ENCODE data around the gene LRRTM4. TPM values are rescaled to one million over a fixed set of nuclear protein-coding genes. Genes with fewer than 3 reads are reported as not detected.

LRRTM4 gene
- total RNA-seq, 1 donor from 2014 or later, result 5.4 TPM

GRCh38 chr2:76760367-76760704 lies 761.8 kb downstream of the LRRTM4 start:
- no peaks in the 10 kb centered on the region for H3K36me3 Mint-ChIP-seq
- TF ChIP-seq CTCF (conservative IDR thresholded peaks at IDR 0.05), result no peak
- no peaks in the 10 kb centered on the region for H3K27me3 Mint-ChIP-seq
- no peaks in the 10 kb centered on the region for H3K9me3 Mint-ChIP-seq
- no peak for DNase-seq (ENCODE audit: extremely low spot score, unreplicated experiment)
- H3K4me1 Mint-ChIP-seq (ENCODE audit: unreplicated experiment), result no peaks in the 10 kb centered on the region
- H3K27ac Mint-ChIP-seq, result no peak overlapping the region
- H3K4me3 Mint-ChIP-seq, result no peak overlapping the region

DNA sequence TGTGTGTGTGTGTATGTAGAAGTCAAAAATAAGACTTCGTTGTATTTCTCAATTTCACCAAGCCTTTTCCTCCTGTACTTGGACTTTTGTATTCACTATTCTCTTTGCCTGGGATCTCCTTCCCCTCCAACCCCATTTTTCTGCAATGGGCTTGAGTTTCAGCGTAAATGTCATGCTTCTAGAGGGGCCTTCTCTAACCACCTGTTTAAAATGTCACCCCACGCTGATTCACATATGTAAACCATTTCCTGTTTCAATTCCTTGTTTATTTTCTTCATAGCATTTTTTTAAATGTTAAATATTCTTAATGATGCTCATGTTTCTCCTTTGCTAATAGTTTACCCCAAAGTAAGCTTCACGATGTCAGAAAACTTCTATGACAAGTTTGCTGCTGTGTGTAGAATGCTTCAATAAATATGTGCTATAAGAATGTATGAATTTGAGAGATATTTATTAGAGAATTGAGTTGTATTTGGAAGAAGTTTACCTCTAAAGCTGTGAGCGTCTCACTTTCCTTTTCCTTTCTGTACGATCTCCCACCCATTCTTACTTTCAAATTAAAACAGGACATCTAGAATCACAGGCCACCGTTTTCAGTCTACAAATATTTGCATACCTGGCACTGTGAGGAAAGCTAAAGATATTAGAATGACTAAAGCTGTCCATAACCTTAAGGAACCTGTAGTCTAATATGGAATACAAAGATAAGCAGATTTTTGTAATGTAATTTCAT lies 762.4 kb downstream of the LRRTM4 start:
- no peak for TF ChIP-seq CTCF (conservative IDR thresholded peaks at IDR 0.05)
- Mint-ChIP-seq H3K9me3 (no peaks in the 10 kb centered on the region), H3K4me1 (ENCODE audit: unreplicated experiment) (no peaks in the 10 kb centered on the region), H3K36me3 (no peaks in the 10 kb centered on the region), H3K4me3 (no peak overlapping the region), H3K27me3 (no peaks in the 10 kb centered on the region), H3K27ac (no peak overlapping the region)
- no peak for DNase-seq (ENCODE audit: extremely low spot score, unreplicated experiment)

GRCh38 chr2:76752506-76752905 lies 769.7 kb downstream of the LRRTM4 start:
- no peak overlapping the region for H3K27ac Mint-ChIP-seq
- TF ChIP-seq CTCF (conservative IDR thresholded peaks at IDR 0.05), result no peak
- no peaks in the 10 kb centered on the region for H3K36me3 Mint-ChIP-seq
- H3K4me1 Mint-ChIP-seq (ENCODE audit: unreplicated experiment), result no peaks in the 10 kb centered on the region
- no peaks in the 10 kb centered on the region for H3K27me3 Mint-ChIP-seq
- H3K9me3 Mint-ChIP-seq, result no peaks in the 10 kb centered on the region
- DNase-seq (ENCODE audit: extremely low spot score, unreplicated experiment), result no peak
- H3K4me3 Mint-ChIP-seq, result no peak overlapping the region

- no peaks in the 10 kb centered on the region for H3K36me3 Mint-ChIP-seq
Measured at GRCh38 chr2:76749858-76750257, 772.3 kb downstream of the LRRTM4 start.

DNA sequence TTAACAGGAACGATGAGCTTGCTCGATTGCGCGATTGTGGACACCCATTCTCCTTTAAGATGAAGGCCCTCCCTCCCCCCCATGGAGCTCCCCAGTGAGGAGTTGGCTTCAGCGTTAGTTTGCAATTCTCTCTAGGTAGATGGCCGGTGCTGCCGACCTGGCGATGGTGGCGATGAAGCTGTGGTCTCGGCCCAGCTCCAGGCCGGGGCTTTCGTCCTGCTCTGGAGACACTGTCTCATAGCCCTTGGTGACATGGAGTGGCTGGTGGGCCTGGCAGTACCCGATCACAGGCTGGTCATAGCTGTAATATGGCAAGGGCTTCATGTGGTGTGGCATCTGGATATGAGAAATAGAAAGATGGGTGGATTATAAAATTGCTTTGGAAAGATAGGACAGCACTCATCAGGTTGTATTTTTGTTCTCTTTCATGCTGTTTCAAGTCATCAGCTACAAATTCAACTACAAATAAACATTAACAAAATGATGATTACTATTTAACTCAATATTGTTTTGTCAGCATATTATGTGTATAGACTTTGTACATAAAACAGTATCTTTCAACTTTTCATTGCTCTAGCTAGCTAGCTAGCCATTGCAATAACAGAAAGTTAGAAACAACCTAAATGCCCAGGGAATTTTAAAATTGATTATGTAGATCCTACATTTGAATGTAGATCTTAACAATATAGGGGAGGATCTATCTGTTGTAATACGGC lies 773.4 kb downstream of the LRRTM4 start:
- no peak overlapping the region for H3K27ac Mint-ChIP-seq
- H3K4me1 Mint-ChIP-seq (ENCODE audit: unreplicated experiment), result no peaks in the 10 kb centered on the region
- H3K36me3 Mint-ChIP-seq, result no peaks in the 10 kb centered on the region

More at GRCh38 chr2:76749858-76750257, 772.3 kb downstream of the LRRTM4 start:
- no peaks in the 10 kb centered on the region for H3K4me1 Mint-ChIP-seq (ENCODE audit: unreplicated experiment)
- H3K27me3 Mint-ChIP-seq, result no peaks in the 10 kb centered on the region
- DNase-seq (ENCODE audit: extremely low spot score, unreplicated experiment), result no peak
- H3K4me3 Mint-ChIP-seq, result no peak overlapping the region
- H3K27ac Mint-ChIP-seq, result no peak overlapping the region
- TF ChIP-seq CTCF (conservative IDR thresholded peaks at IDR 0.05), result no peak
- H3K9me3 Mint-ChIP-seq, result no peaks in the 10 kb centered on the region

More for the DNA sequence above, 773.4 kb downstream of the LRRTM4 start:
- TF ChIP-seq CTCF (conservative IDR thresholded peaks at IDR 0.05), result no peak
- Mint-ChIP-seq H3K4me3 (no peak overlapping the region), H3K27me3 (no peaks in the 10 kb centered on the region), H3K9me3 (no peaks in the 10 kb centered on the region)
- no peak for DNase-seq (ENCODE audit: extremely low spot score, unreplicated experiment)

All from type B pancreatic cell (in vitro differentiated cells).